Upper lobe of left lung (tissue), 4 donors: Measurements from ENCODE around the gene PARP11.
A peak's percentile ranks its signal among the peaks of the same experiment; 100 is the strongest.

Experiments
- EP300 ChIP-seq, 4 donors: sonication (generic); formaldehyde crosslinking; IDR thresholded peaks; one replicate each; pipeline ENCODE4 v1.5.1; 2017; ENCODE audit warnings: antibody characterized with exemption in 4 of 4, control low read depth in 2 of 4
- POLR2A ChIP-seq, 4 donors: fragments of 450-650 bp; IDR thresholded peaks; one replicate each; pipeline ENCODE4 v1.5.1; 2016 to 2017; ENCODE audit warnings: antibody characterized with exemption in 4 of 4, mild to moderate bottlenecking in 2 of 4
- POLR2AphosphoS5 ChIP-seq, 2 donors: sonication (generic); formaldehyde crosslinking; IDR thresholded peaks; one replicate each; pipeline ENCODE4 v1.5.1; 2017; ENCODE audit warnings: antibody characterized with exemption in 2 of 2
- TF ChIP-seq, protein P1 (sequence below), 6 experiments: fragments of 450-650 bp in 4 of 6; fragments of 200-600 bp in 2 of 6; sonication (generic) in 2 of 6; IDR thresholded peaks; one replicate each; pipeline ENCODE4 v1.5.1; 2016 to 2019; ENCODE audit warnings: antibody characterized with exemption in 6 of 6

DNA sequence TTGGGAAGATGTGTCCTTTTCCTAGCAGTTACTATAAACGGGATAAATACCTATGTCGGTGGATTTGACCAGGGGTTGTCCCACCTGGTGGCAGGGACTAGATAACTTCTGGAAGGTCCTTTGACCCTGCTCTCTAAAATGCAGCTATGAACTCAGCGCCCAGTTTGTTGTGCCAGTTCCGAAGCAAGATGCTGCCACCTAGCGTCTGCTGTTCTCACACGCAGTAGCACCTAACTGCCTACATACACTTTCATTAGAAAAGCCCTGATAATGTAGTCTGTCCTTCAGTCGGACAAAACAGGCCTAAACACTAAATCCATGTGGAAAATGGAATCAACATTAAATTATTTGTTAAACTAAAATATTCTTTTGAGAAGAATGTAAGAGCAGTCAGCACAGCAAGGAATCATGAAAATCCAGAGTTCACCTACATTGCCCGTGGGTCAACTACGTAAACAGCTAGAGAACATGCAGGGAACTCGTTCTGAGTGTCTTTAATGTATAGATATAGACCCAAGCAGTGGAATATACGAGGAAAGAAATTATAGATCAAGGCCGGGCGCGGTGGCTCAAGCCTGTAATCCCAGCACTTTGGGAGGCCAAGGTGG is 69.2 kb downstream of the PARP11 start:
- TF ChIP-seq, protein P1, sequence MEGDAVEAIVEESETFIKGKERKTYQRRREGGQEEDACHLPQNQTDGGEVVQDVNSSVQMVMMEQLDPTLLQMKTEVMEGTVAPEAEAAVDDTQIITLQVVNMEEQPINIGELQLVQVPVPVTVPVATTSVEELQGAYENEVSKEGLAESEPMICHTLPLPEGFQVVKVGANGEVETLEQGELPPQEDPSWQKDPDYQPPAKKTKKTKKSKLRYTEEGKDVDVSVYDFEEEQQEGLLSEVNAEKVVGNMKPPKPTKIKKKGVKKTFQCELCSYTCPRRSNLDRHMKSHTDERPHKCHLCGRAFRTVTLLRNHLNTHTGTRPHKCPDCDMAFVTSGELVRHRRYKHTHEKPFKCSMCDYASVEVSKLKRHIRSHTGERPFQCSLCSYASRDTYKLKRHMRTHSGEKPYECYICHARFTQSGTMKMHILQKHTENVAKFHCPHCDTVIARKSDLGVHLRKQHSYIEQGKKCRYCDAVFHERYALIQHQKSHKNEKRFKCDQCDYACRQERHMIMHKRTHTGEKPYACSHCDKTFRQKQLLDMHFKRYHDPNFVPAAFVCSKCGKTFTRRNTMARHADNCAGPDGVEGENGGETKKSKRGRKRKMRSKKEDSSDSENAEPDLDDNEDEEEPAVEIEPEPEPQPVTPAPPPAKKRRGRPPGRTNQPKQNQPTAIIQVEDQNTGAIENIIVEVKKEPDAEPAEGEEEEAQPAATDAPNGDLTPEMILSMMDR (IDR thresholded peaks at IDR 0.05): peak; percentile 49 to 76 (median 70)
- TF ChIP-seq POLR2AphosphoS5 (IDR thresholded peaks at IDR 0.05): no peak
- no peak for TF ChIP-seq EP300 (IDR thresholded peaks at IDR 0.05)
- no peak for TF ChIP-seq POLR2A (IDR thresholded peaks at IDR 0.05)
